Activated CD4-positive, alpha-beta T cell treated with anti-CD3 and anti-CD28 coated beads for 24 hours (primary cell): ENCODE data around the gene CHI3L1.

ENCODE experiments used
- DNase-seq, 2 donors: peaks; one replicate each; pipeline ENCODE4 v3.0.0-alpha.2; 2020; ENCODE audit warnings: low read depth in 2 of 2

Gene CHI3L1

DNA sequence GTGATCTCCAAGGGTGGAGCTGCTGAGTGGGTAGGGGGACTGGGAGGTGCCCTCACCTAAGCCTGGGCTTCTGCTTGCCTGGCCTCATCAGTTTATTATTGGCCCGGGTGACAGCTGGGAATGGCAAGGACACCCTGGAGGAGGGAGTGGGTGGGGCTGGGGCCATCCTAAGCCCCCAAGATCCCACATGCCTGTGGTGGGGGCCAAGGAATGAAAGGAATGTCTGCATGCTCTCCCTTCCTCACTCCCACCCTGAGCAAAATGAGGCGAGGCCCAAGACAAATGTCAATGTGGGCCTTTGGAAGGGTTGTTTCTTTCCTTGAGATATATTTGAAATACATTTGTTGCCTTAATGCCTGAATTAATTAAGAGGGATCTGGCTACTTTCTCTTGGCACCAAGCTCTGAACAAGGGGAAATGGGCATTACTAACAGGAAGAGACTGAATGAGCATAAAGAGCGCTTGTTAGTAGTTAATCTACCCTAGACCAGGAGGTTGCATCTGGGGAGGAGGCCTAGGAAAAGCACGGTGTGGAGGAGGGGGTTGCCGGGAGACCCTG lies 19.7 kb upstream of the CHI3L1 start:
- no peak for DNase-seq

DNA sequence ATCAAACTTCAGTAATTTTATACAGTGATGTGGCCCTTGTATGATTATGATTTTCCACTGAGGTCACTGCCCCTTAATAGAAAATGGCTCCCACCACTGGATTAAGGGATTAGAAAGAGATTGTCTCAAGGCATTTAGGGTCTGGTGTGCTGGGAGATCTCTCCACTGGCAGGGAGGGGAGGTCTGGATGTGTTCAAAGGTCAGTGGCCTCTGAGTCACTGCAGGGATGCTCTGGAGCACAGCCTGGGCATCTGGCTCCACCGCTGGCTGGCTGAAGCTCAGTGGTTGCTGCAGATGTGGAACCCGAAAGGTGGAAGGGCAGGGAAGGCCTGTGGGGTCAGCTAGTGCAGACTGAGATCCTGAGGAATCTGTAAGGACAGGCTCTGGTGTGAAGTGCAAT lies 18.3 kb upstream of the CHI3L1 start:
- no peak for DNase-seq

DNA sequence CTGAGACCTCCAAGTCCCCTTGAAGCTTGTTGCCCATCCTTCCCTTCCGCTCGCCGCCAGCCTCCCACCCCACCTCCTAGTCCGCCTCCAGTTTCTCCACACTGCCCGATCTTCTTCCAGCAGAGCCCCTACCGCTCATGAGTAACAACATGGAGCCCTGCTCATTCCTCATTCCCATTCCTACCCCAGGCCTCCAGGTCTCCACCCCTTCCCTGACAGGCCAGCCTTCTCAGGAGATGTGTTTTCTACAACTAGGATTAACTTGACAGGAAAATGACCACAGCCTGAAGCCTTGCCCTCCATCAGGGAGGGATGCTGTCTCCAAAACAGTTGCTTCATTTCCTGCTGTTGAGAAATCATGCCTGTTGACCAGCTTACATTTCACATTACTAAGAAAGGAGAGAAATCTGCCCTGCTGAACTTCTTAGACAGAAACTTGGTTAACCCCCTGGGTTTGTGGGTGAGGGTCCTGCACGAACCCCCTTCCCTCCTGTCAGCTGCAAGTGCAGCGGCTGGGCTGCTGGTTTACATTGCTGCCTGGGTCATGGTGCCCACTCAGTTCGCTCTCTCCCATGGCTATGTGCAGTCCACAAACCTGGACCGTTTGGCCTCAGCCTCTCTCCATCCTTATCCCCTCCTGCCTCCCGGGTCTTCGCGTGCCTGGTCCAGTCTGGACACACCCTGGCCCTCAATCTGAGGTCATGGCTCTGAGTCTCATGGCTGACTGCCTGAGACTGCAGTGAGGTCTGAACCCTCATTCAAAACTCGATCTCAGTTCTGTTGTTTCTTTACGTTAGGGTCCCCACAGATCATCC lies 16.1 kb upstream of the CHI3L1 start:
- DNase-seq, result no peak

GRCh38 chr1:203201516-203202205 lies 15.2 kb upstream of the CHI3L1 start:
- DNase-seq, result no peak

- no peak for DNase-seq
Measured at GRCh38 chr1:203200916-203201315, 14.4 kb upstream of the CHI3L1 start.

GRCh38 chr1:203199816-203200571 lies 13.5 kb upstream of the CHI3L1 start:
- DNase-seq, result no peak

DNA sequence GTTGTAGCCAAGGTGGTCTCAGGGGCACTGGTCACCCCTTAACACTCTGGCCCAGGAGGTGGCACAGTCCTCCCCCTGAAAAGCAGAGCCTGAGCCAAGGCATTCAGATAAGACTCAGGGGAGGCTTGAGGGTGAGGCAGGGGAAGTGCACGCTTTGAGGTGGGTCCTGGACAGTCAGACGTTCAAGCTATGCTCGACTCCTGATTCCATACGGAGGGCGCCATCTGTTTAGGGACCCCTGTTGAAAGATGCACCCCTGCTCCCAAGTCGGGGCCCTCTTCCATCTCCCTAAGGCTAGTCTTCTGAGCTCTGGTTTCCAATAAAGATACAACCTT lies 12.9 kb upstream of the CHI3L1 start:
- DNase-seq, result no peak

DNA sequence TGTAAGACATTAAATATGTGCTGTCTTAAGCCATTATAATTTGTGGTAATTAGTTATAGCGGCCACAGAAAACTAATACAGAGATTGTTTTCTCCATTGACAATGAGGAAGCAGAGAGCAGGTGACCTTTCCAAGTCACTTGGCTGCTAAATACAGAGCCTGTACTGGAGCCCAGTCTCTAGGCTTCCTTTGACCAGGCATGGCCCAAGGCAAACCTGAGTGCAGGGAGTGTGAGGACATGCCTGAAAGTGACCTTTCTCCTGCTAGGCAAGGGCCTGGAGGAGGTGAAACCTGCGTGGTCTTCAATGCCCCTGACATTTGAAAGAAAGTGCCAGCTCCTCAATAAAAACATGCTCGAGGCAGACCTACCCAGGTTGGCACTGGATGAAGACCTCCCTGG lies 12.5 kb upstream of the CHI3L1 start:
- DNase-seq, result no peak

GRCh38 chr1:203197625-203198024 lies 11.1 kb upstream of the CHI3L1 start:
- DNase-seq, result no peak

- no peak for DNase-seq
Measured at GRCh38 chr1:203196371-203196770, 9.9 kb upstream of the CHI3L1 start.

GRCh38 chr1:203190949-203191348 lies 4.4 kb upstream of the CHI3L1 start:
- no peak for DNase-seq

DNA sequence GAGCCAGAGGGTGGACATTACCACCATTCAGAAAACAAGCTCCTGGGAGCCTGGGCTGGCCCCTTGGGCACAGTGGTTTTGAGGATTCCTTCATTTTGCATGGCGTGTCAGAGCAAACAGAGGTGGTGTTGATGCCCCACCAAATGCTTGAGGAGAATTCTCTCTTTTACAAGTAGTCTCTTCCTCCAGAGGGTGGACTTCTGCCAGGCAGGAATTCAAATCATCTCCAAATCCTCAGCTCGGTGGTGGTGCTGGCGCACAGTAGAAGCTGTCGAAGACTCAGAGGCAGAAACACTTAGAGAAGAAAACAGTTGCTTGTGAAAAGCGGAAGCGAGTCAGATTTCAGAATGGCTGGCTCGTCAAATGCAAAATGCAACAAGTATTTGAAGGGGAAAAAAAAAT lies 3.4 kb upstream of the CHI3L1 start:
- DNase-seq, result no peak

GRCh38 chr1:203188686-203189232 lies 2.3 kb upstream of the CHI3L1 start:
- no peak for DNase-seq

DNA sequence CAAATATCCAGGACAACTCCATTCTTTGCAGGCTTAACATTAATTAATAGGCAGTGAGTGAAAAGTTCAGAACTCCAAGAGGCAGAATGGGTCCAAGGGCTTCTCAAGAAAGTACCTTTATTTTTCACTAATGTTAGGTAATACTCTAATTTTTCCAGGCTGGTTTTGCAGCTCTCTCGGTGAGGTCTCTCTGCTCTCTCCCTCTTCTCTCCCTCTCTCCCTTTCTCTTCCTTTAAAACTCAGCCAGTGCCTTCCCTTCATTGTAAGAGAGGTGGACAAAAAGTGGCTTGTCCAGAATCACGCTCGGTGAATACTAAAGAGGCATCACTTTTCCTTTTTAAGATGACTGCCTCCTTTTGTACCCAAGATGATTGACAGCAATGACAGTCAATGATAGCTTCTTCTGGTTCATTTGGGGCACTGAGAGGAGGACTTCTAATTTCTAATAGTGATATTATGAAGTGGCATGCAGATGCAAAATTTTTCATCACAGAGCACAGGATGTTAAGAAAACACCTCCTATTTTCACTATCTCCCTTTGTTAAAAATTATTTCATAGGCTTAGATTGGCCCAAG lies 1.3 kb upstream of the CHI3L1 start:
- no peak for DNase-seq

DNA sequence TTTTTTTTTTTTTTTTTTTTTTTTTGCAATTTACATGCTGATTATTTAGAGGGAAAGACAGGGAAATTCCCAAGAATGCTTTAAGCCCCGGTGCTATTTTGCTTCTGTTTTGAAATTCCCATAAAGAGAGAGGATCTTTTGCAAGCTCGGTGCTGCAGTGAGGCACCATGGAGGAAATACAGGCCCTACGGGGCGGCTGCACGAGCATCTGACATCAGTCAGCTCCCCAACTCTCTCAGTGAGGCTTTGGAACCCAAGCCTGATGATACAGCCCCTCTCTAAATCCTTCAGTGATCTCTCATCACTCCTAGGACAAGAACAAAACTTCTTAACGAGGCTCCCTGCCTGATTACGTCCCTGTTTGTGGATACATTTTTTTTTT lies 791 bp upstream of the CHI3L1 start:
- no peak for DNase-seq

- no peak for DNase-seq
Measured at GRCh38 chr1:203186091-203186445, 436 bp downstream of the CHI3L1 start.

GRCh38 chr1:203185585-203185984 lies 919 bp downstream of the CHI3L1 start:
- DNase-seq, result no peak

DNA sequence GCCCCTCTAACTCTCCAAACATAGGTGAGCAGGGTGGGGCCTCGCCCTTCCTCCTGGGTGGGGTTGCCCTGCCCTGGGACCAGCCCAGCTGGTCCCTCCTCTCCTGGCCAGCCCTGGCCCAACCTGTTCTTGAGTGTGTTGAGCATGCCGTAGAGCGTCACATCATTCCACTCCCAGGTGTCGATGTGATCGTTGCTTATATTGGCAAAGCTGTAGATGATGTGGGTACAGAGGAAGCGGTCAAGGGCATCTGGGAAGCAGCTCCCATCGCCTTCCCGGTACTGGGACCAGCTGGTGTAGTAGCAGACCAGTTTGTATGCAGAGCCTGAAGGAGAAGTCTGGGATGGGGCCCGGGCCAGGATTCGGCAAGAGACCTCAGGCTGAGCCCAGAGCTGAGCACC lies 1.4 kb downstream of the CHI3L1 start:
- DNase-seq, result no peak

- DNase-seq, result no peak
Measured at GRCh38 chr1:203184467-203184866, 2.0 kb downstream of the CHI3L1 start.

- DNase-seq, result no peak
Measured at GRCh38 chr1:203183828-203184227, 2.7 kb downstream of the CHI3L1 start.

GRCh38 chr1:203182387-203182953 lies 4.0 kb downstream of the CHI3L1 start:
- DNase-seq, result no peak
